Subcutaneous adipose tissue (tissue), 4 donors: ENCODE data around the gene PYCR2. TPM values are rescaled to one million over a fixed set of nuclear protein-coding genes. Genes with fewer than 3 reads are reported as not detected.

ENCODE experiments used
- CTCF ChIP-seq: fragments of 450-650 bp; IDR thresholded peaks from one replicate; pipeline ENCODE4 v1.5.1; 2016; ENCODE audit warnings: low read depth, mild to moderate bottlenecking, control low read depth, antibody characterized with exemption, moderate library complexity
- total RNA-seq, 4 donors: library from RNA; depleted of rRNA; stranded (reverse); fragments of >200 nt; gene quantifications; one replicate each; pipeline ENCODE4 v1.1.0, GENCODE V29; 2016

The PYCR2 gene
- total RNA-seq, 4 donors from 2014 or later: 24.1 to 42.8 (median 36.2) TPM

DNA sequence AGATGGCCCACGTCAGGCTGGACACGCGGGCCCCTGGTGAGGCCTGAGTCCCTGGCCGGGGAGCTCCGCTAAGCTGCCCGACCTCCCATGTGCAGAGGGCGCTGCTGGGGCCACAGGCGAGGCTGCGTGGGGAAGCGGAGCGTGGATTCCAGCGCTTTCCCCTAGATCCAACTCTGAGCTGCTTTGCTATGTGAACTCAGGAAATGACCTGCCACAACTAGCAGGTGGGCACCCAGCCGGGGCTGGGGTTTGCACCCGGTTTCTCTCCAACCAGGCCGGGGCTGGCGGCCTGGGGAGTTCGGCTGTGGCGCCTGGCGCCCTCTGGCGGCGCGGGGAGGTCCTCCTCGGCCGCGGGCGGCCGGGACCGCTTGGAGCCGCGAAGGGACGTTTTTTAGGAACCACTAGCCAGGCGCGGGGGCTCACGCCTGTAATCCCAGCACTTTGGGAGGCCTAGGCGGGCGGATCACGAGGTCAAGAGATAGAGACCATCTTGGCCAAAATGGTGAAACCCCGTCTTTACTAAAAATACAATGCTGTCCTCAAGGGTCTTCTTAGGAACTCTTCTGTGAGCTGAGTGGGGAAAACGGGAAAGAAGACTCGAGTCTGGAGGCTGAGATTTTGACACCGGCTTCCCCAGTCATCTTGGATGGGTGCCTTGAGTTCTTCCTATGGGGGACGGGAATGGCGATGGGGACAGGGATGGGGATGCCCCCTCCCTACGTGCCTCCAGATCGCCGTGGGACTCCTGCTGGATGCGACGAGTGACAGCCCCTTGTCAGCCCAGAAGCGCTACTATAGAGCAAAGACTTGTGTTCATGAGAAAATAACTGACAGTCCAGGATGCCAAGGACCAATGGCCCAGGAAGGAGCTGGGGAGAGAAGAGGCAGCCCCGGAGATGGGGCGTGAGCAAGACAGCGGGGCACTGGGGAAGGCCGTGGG, 12.6 kb downstream of the PYCR2 start:
- no peak for TF ChIP-seq CTCF

- TF ChIP-seq CTCF: no peak
Measured at GRCh38 chr1:225909477-225909876, 14.6 kb downstream of the PYCR2 start.

DNA sequence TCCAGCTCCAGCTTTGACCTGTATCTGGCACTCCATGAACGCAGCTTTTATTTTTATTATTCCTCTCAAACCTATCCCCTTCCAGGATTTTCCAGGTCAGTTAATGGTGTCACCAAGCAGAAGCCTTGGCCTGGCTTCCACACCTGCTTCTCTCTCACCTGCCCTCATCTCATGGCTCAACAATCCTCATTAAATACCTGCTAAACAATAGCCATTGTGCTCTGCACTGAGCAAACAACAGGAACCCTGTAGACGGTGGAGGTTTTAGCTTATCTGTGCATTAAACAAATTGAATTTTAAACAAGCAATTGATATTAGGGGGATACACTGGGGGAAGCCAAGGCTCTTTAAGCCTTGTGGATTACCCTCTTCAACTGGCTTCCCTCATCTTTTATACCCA, 15.3 kb downstream of the PYCR2 start:
- TF ChIP-seq CTCF: no peak

GRCh38 chr1:225908013-225908640, 15.9 kb downstream of the PYCR2 start:
- TF ChIP-seq CTCF: no peak

- TF ChIP-seq CTCF: no peak
Measured at GRCh38 chr1:225907341-225907740, 16.7 kb downstream of the PYCR2 start.

DNA sequence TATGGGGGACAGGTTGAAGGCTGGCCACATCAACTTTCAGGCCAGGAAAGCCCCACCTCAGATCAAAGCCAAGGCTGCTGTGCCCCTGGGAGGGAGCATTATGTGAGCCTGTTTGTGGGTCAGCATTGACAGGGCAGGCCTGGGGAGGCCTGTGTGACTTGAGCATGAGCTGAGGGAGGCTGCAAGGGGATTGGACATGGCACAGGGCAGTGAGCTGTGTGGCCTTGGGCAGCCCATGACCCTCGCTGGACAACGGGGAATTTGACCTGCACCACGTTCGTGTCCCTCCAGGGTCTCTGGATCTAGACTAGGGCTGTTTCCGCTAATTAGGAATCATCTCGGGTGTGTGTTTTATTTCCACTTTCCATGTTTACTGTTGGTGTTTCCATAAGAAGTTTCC, 17.6 kb downstream of the PYCR2 start:
- TF ChIP-seq CTCF: no peak

DNA sequence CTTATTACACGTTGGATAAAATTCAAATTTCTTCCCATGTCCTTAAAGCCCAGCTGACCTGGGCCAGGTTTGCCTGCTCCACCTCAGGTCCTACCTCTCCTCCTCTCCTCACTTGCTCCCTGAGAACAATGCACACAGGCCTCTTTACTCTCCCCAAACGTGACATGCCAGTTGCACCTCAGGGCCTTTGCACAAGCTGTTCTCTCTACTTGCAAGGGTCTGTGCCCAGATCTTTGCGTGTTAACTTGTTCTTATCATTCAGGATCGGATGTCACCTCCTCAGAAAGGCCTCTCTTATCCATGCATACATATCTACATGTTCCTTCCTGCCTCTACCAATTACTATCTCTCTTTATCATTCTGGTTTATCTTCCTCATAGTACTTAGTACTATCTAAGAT, 20.4 kb downstream of the PYCR2 start:
- no peak for TF ChIP-seq CTCF
